Measurements from ENCODE around the gene MX2. TPM values are rescaled to one million over a fixed set of nuclear protein-coding genes. Genes with fewer than 3 reads are reported as not detected.

Gene MX2
- total and polyA plus RNA-seq, 9 of the 15 experiments (the other 6 are each of a cell fraction or from before 2014, with no cell fraction given): 0.10 to 0.95 (median 0.47) TPM; not detected in 1

DNA sequence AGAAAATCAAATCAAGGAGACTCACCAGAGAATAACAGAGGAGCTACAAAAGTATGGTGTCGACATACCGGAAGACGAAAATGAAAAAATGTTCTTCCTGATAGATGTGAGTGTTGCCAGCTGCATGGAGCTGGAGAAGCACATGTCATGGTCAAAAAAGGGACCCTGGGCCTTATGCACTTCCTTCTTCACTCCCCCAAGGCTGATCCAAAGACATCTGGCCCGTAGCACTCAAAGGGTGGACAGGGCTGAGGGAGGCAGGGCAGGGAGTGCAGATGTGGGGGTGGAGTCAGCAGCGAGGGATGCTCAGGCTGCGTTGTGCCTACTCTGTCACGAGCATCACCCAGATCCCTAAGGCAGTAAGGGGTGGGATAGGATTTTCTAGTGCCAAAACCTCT, 83.6 kb downstream of the MX2 start:
- H3K9me1 ChIP-seq (ENCODE audit: control insufficient read depth, insufficient read depth, low read length): no peaks in the 10 kb centered on the region
- DNase-seq (ENCODE audit: extremely low read depth in 1 of 4, low spot score in 3 of 4) (no peak), FAIRE-seq (no peak), ATAC-seq (no peak)
- no peak overlapping the region for H2AFZ ChIP-seq (ENCODE audit: low read depth, low read length)
- intact Hi-C loops (cut with micrococcal nuclease): no loop called here
- no peak overlapping the region for H3K4me3 ChIP-seq
- in situ Hi-C loops (cut with MboI): no loop called here
- POLR2A ChIA-PET: no interaction called here
- no peak overlapping the region for H3K27ac ChIP-seq (ENCODE audit: extremely low read depth, low read depth, low read length)
- H3K9ac ChIP-seq (ENCODE audit: insufficient read depth in 1 of 2, low read depth in 2 of 2, low read length in 2 of 2): no peak overlapping the region
- no peaks in the 10 kb centered on the region for H3K79me2 ChIP-seq (ENCODE audit: control insufficient read depth, insufficient read depth, low read length)
- no peaks in the 10 kb centered on the region for H3K4me1 ChIP-seq (replicated peaks in 1 of 2; ENCODE audit: control insufficient read depth in 2 of 2, insufficient read depth in 2 of 2, low read length in 2 of 2)
- no peaks in the 10 kb centered on the region for H3K9me3 ChIP-seq (replicated peaks; ENCODE audit: control insufficient read depth, insufficient read depth, low read depth, low read length)
- H3K27me3 ChIP-seq (ENCODE audit: control insufficient read depth in 2 of 2, insufficient read depth in 2 of 2, low read length in 2 of 2): peaks cover 0 to 10% of the 10 kb centered on the region in 2 experiments; a peak in 2 of 5 replicates
- CTCF ChIA-PET (ENCODE audit: low intra/inter-chr PET ratio): no interaction called here
- no peak overlapping the region for H3K4me2 ChIP-seq (ENCODE audit: insufficient read depth, low read length)
- 0% methylated on average over 7 of the region's 7 CpGs for WGBS (ENCODE audit: insufficient coverage, low coverage, missing lambda C conversion rate)
- H3K36me3 ChIP-seq (ENCODE audit: control insufficient read depth, insufficient read depth, low read length): no peaks in the 10 kb centered on the region
- H4K20me1 ChIP-seq (replicated peaks; ENCODE audit: control insufficient read depth, insufficient read depth, low read length): no peaks in the 10 kb centered on the region
- BruUV-seq (replicated peaks): no TSS peak
- no peak for TF ChIP-seq HDAC6 (IDR thresholded peaks at IDR 0.05; ENCODE audit: low read depth, low read length)
- TF ChIP-seq, protein P1, sequence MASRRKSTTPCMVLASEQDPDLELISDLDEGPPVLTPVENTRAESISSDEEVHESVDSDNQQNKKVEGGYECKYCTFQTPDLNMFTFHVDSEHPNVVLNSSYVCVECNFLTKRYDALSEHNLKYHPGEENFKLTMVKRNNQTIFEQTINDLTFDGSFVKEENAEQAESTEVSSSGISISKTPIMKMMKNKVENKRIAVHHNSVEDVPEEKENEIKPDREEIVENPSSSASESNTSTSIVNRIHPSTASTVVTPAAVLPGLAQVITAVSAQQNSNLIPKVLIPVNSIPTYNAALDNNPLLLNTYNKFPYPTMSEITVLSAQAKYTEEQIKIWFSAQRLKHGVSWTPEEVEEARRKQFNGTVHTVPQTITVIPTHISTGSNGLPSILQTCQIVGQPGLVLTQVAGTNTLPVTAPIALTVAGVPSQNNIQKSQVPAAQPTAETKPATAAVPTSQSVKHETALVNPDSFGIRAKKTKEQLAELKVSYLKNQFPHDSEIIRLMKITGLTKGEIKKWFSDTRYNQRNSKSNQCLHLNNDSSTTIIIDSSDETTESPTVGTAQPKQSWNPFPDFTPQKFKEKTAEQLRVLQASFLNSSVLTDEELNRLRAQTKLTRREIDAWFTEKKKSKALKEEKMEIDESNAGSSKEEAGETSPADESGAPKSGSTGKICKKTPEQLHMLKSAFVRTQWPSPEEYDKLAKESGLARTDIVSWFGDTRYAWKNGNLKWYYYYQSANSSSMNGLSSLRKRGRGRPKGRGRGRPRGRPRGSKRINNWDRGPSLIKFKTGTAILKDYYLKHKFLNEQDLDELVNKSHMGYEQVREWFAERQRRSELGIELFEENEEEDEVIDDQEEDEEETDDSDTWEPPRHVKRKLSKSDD (conservative IDR thresholded peaks at IDR 0.05; ENCODE audit: low read length): no peak
- no peak for TF ChIP-seq ZNF217 (CRISPR knock-in tag; IDR thresholded peaks at IDR 0.05)
- TF ChIP-seq ZNF696 (CRISPR knock-in tag; conservative IDR thresholded peaks at IDR 0.05): no peak
- TF ChIP-seq NCOA1 (IDR thresholded peaks at IDR 0.05; ENCODE audit: low read depth): no peak
- TF ChIP-seq RBM34 (IDR thresholded peaks at IDR 0.05; ENCODE audit: borderline replicate concordance, insufficient read depth, low read length): no peak
- TF ChIP-seq, protein P2, sequence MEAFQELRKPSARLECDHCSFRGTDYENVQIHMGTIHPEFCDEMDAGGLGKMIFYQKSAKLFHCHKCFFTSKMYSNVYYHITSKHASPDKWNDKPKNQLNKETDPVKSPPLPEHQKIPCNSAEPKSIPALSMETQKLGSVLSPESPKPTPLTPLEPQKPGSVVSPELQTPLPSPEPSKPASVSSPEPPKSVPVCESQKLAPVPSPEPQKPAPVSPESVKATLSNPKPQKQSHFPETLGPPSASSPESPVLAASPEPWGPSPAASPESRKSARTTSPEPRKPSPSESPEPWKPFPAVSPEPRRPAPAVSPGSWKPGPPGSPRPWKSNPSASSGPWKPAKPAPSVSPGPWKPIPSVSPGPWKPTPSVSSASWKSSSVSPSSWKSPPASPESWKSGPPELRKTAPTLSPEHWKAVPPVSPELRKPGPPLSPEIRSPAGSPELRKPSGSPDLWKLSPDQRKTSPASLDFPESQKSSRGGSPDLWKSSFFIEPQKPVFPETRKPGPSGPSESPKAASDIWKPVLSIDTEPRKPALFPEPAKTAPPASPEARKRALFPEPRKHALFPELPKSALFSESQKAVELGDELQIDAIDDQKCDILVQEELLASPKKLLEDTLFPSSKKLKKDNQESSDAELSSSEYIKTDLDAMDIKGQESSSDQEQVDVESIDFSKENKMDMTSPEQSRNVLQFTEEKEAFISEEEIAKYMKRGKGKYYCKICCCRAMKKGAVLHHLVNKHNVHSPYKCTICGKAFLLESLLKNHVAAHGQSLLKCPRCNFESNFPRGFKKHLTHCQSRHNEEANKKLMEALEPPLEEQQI (IDR thresholded peaks at IDR 0.05): no peak
- no peak for TF ChIP-seq CBX8 (IDR thresholded peaks at IDR 0.05; ENCODE audit: borderline replicate concordance, extremely low read depth, low read depth, low read length, poor library complexity, severe bottlenecking)
- TF ChIP-seq GTF2A2 (tag; IDR thresholded peaks at IDR 0.05): no peak
- TF ChIP-seq DDX20 (tag; IDR thresholded peaks at IDR 0.05; ENCODE audit: low read depth): no peak
- no peak for TF ChIP-seq ILF3 (IDR thresholded peaks at IDR 0.05; ENCODE audit: borderline replicate concordance)
- TF ChIP-seq, protein P3, sequence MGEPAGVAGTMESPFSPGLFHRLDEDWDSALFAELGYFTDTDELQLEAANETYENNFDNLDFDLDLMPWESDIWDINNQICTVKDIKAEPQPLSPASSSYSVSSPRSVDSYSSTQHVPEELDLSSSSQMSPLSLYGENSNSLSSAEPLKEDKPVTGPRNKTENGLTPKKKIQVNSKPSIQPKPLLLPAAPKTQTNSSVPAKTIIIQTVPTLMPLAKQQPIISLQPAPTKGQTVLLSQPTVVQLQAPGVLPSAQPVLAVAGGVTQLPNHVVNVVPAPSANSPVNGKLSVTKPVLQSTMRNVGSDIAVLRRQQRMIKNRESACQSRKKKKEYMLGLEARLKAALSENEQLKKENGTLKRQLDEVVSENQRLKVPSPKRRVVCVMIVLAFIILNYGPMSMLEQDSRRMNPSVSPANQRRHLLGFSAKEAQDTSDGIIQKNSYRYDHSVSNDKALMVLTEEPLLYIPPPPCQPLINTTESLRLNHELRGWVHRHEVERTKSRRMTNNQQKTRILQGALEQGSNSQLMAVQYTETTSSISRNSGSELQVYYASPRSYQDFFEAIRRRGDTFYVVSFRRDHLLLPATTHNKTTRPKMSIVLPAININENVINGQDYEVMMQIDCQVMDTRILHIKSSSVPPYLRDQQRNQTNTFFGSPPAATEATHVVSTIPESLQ (CRISPR knock-in tag; IDR thresholded peaks at IDR 0.05): no peak
- TF ChIP-seq NRF1 (conservative IDR thresholded peaks at IDR 0.05 in 1 of 2, IDR thresholded peaks at IDR 0.05 in 1 of 2): no peak
- TF ChIP-seq ZNF764 (CRISPR knock-in tag; IDR thresholded peaks at IDR 0.05; ENCODE audit: low read depth): no peak
- no peak for TF ChIP-seq RB1 (IDR thresholded peaks at IDR 0.05; ENCODE audit: low read depth)
- TF ChIP-seq CBFA2T2 (conservative IDR thresholded peaks at IDR 0.05): no peak
- no peak for TF ChIP-seq CREM (IDR thresholded peaks at IDR 0.05; ENCODE audit: low read depth)
- TF ChIP-seq HDAC8 (tag; IDR thresholded peaks at IDR 0.05): no peak

All from K562 (cell line).